NCI-H1436 treated with DMSO at 0.1 percent for 48 hours (cell line): ENCODE results near the gene AMOTL2.

ENCODE experiments used
- DNase-seq: peaks from one replicate; lab custom pipeline; 2025; lab: John Stamatoyannopoulos, UW

The AMOTL2 gene

GRCh38 chr3:134333522-134334181 lies 40.6 kb downstream of the AMOTL2 start:
- no peak for DNase-seq

GRCh38 chr3:134332344-134332743 lies 41.9 kb downstream of the AMOTL2 start:
- no peak for DNase-seq

GRCh38 chr3:134331811-134332199 lies 42.4 kb downstream of the AMOTL2 start:
- no peak for DNase-seq

- DNase-seq: no peak
Measured at GRCh38 chr3:134330883-134331810, 43.1 kb downstream of the AMOTL2 start.

- no peak for DNase-seq
Measured at GRCh38 chr3:134328846-134329245, 45.4 kb downstream of the AMOTL2 start.

GRCh38 chr3:134328147-134328591 lies 46.1 kb downstream of the AMOTL2 start:
- DNase-seq: no peak

GRCh38 chr3:134327594-134327975 lies 46.7 kb downstream of the AMOTL2 start:
- no peak for DNase-seq

GRCh38 chr3:134326760-134327593 lies 47.3 kb downstream of the AMOTL2 start:
- no peak for DNase-seq

GRCh38 chr3:134326126-134326525 lies 48.1 kb downstream of the AMOTL2 start:
- no peak for DNase-seq

GRCh38 chr3:134325706-134326105 lies 48.5 kb downstream of the AMOTL2 start:
- no peak for DNase-seq

GRCh38 chr3:134325061-134325705 lies 49.1 kb downstream of the AMOTL2 start:
- no peak for DNase-seq

- DNase-seq: no peak
Measured at GRCh38 chr3:134323966-134324962, 50.0 kb downstream of the AMOTL2 start.

- DNase-seq: no peak
Measured at GRCh38 chr3:134322286-134322685, 52.0 kb downstream of the AMOTL2 start.

GRCh38 chr3:134320749-134321148 lies 53.5 kb downstream of the AMOTL2 start:
- DNase-seq: no peak

- DNase-seq: no peak
Measured at GRCh38 chr3:134319931-134320330, 54.3 kb downstream of the AMOTL2 start.

GRCh38 chr3:134318166-134318565 lies 56.1 kb downstream of the AMOTL2 start:
- DNase-seq: no peak

GRCh38 chr3:134317106-134317947 lies 56.9 kb downstream of the AMOTL2 start:
- DNase-seq: no peak

GRCh38 chr3:134315286-134316106 lies 58.8 kb downstream of the AMOTL2 start:
- no peak for DNase-seq
